HG03565 (cell line): Measurements from ENCODE around the gene SPAG16.
"Not testable (repeated sequence)": the region's sequence is repeated elsewhere in the genome, so short reads cannot be mapped to it uniquely, and the experiment has no call there.

Experiments used
- ATAC-seq: cut with Tn5 transposase; IDR thresholded peaks from one replicate; pipeline ENCODE4 v1.9.1; 2021; ENCODE audit warnings: mild to moderate bottlenecking, moderate library complexity; ENCODE audit not compliant: unreplicated experiment

Gene SPAG16

DNA sequence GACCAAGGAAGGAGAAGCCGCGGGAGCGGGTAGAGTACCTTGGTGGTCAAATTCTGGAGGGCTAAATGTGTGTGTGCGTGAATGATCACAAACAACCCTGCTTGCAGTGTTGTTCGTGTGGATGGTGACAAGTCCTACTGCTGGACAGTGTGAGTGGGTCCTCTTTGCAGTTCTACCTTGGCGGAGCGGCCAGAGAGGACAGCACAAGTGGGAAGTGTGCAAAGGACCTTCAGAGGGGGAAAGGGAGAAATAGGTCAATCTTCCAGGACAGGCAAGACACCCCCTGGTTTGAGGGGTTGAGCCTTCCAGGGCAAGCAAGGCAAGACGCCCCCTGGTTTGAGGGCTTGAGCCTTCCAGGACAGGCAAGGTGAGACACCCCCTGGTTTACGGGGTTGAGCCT, 122.8 kb downstream of the SPAG16 start:
- ATAC-seq = not testable (repeated sequence)

- not testable (repeated sequence) for ATAC-seq
Measured at GRCh38 chr2:213408426-213409070, 124.3 kb downstream of the SPAG16 start.

DNA sequence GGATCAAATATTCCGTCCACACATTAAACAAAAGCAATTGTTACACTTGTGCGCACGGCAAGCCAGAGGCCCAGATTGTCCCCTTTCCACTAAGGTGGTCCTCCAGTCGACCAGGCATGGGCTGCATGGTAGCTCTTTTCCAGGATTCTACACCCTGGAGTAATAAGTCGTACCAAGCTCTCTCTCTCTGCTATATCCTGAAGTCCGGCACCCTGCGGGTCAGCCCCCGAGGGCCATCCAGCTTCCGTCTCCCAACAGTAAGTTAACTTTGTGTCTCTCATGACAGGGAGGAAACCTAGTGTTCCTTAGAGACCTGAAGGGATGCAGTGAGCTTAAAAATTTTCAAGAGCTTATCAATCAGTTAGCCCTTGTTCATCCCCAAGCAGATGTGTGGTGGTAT, 126.4 kb downstream of the SPAG16 start:
- ATAC-seq = not testable (repeated sequence)

DNA sequence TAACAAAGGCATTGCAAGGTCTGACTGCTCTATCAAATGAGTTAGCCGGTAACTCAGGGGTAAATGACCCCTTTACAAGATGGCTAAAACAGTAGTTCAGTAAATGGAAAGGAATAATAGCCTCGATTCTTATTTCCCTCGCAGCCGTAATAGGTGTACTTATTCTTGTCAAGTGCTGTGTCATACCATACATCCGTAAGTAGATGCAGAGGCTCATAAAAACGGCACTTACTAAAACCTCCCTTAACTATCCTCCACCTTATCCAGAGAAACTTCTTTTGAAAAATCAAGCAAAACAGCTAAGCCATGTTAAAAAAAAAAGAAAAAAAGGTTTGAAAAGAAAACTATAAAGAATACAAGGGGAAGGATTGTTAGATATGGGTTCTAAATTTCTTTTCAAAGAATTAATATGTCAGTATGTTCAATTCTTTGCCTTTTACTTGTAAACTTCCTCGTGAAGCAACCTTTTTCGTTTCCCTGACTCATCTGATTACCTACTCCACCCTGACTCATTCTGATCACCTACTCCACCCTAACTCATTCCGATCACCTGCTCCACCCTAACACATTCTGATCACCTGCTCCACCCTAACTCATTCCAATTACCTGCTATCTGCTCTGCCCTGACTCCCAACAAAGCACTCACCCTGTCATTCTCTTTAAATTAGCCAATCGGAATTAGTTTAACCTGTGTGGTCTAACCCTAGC, 127.5 kb downstream of the SPAG16 start:
- ATAC-seq = no peak

GRCh38 chr2:213415093-213415492, 130.8 kb downstream of the SPAG16 start:
- ATAC-seq = no peak

DNA sequence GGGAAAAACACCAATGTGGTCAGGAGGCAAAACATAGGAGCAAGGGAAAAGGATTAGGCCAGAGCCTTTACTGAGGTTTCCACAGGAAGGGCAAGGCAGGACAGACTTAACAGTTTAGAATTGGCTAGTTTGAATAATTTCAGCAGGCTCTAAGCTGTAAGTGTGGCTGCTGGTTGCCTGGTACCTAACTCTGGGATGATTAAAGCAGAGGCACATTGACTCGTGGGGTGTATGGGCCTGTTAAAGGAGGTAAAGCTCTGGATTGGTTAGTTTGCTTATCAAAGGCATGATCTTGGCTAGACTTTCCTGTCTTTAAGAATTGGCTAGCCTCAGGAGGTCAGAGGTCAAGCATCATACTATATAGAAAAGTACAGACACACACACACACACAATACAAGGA, 132.6 kb downstream of the SPAG16 start:
- ATAC-seq = no peak

GRCh38 chr2:213419980-213420379, 135.7 kb downstream of the SPAG16 start:
- ATAC-seq = no peak

DNA sequence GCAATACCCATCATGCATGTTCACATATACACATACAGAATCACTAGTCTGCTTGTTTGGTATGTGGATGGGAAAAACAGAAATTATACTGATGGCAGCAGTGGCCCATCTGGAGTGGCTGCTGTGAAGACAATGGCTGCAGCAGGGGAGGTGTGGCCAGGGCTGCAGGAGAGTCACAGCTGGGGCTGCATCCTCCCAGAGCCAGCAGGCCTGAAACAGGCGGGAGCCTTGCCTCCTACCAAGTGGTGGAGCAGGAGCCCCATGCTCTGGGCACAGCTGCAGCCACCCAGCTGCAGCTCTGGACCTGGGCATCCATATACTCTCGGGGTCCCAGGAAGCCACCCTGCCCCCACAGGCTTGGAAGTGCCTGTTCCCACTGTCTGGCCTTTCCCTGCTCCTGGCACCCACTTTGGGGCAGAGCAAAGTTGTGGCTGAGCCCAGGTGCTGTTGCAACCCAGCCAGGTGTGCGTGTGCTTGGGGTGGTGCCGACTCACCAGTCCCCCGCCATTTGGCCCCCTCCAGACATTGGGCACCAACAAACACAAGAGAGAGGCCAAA, 136.6 kb downstream of the SPAG16 start:
- no peak for ATAC-seq

DNA sequence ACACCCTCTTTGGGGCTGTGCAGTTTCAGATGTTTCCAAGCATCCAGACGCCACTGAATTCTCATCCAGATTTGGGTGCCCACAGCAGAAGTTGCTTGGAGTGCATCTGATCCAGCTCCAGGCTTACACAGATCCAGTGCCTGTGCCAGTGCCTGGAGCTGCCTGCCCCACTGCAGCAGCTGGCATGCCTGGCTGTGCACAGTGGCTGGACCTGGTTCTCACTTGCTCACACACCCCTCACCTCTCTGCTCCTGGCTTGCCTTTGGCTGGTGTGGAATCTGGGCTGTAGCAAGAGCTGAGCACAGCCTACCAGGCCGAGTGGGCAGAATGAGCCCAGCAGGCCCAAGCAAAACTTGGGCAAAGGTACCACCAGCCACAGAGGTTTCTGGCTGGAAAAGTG, 137.9 kb downstream of the SPAG16 start:
- ATAC-seq = no peak

DNA sequence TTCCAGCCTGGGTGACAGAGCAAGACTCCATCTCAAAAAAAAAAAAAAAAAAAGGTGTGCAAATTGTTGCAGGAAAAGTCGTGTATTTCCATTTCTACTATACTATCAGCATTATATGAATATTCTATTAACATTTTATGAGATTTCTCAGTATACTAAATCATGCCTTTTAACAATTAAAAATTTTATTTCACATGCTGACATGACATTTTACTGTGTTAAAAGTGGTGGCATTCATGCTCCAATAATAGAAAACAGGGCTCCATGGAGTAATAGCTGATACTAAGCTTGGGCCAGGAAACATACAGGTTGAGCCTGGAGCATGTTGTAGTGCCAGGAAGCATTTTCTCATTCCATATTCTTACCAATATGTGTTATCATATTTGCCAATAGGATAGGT, 141.4 kb downstream of the SPAG16 start:
- no peak for ATAC-seq

DNA sequence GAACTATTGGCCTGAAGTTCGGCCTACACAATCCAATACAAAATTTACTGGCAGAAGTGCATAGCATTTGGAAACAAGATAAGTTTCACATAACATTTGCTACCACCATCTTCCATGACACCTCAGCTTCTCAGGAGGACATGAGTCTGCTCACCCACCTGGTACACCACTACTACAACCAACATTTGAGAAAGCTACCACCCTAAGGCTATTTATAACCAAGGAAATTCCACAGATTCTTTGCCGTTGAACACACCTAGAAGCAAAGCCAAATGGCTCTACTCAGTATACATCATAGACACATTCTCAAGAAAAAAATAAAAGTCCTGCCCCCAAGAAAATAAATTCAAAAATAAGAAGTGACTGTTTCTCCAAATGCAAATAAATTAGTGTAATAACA, 145.3 kb downstream of the SPAG16 start:
- ATAC-seq = no peak

GRCh38 chr2:213443921-213444320, 159.7 kb downstream of the SPAG16 start:
- no peak for ATAC-seq

- no peak for ATAC-seq
Measured at GRCh38 chr2:213451542-213452239, 167.4 kb downstream of the SPAG16 start.

DNA sequence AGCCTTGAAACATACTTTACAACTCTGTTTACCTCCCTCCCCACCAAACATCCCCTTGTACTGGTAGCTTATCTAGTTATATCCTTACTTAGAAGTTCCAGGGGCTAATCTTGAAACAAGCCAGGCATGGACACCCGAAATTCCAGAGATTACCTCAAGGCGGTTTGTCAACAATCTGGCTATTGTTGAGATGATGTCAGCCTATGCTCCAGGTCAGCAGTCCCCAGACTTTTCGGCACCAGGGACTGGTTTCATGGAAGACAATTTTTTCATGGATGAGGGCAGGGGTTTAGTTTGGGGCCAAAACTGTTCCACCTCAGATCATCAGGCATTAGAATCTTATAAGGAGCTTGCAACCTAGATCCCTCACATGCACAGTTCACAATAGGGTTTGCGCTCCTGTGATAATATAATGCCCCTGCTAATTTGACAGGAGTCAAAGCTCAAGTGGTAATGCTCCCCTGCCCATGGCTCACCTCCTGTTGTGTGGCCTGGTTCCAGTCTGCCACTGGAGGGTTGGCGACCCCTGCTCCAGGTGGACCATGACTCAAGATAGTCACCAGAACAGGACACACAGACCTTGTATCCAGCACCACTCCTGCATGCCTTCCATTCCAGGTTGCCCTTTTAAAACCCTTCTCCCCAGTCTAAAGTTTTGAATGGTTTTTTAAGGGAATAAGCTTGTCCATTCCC, 171.2 kb downstream of the SPAG16 start:
- ATAC-seq = no peak

GRCh38 chr2:213475433-213475832, 191.2 kb downstream of the SPAG16 start:
- ATAC-seq = no peak

- no peak for ATAC-seq
Measured at GRCh38 chr2:213476641-213477040, 192.4 kb downstream of the SPAG16 start.

- ATAC-seq = peak; percentile 51
Measured at GRCh38 chr2:213490087-213490486, 205.8 kb downstream of the SPAG16 start.

- ATAC-seq = no peak
Measured at GRCh38 chr2:213491376-213491775, 207.1 kb downstream of the SPAG16 start.

- ATAC-seq = no peak
Measured at GRCh38 chr2:213496226-213496625, 212.0 kb downstream of the SPAG16 start.

DNA sequence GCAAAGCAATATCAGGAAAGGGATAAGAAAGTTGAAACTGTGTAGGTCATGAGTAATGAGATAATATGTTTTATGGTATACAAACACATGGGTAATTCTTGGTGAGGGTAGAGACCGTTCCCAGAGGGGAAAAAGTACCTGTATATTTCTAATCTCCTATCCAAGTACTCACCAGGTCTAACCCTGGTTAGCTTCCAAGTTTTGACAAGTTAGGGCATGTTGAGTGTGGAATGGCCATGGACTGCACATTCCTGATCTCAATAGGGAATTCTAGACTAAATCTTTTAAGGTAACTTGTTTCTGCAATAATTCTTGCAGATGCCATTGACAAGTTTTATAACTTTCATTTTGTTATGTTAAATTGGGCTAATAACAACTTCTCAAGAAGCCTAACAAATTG, 216.6 kb downstream of the SPAG16 start:
- no peak for ATAC-seq

DNA sequence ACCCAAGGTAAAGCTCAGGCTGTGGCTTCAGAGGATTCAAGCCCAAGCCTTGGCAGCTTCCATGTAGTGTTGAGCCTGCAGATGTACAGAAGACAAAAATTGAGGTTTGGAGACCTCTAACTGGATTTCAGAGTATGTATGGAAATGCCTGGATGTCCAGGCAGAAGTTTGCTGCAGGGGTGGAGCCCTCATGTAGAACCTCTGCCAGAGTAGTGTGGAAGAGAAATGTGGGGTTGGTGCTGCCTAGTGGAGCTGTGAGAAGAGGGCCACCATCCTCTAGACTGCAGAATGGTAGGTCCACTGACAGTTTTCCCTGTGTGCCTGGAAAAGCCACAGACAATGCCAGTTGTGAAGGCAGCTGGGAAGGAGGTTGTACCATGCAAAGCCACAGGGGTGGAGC, 239.9 kb downstream of the SPAG16 start:
- ATAC-seq = no peak
